Peyer's patch (tissue), 4 donors: ENCODE results near the gene PJA2. TPM values are rescaled to one million over a fixed set of nuclear protein-coding genes. Genes with fewer than 3 reads are reported as not detected.

Experiments
- DNase-seq, 3 donors: peaks; one replicate each; pipeline ENCODE4 v3.0.0-alpha.2; 2017 to 2019
- H3K27ac ChIP-seq, 4 donors: fragments of 200-600 bp; sonication (generic); one replicate each; pipeline ENCODE4 v1.5.1; 2016 to 2019
- H3K27me3 ChIP-seq, 2 donors: fragments of 200-600 bp; sonication (generic); one replicate each; pipeline ENCODE4 v1.5.1; 2019
- H3K36me3 ChIP-seq, 3 donors: fragments of 200-600 bp; sonication (generic); one replicate each; pipeline ENCODE4 v1.5.1; 2016 to 2019
- H3K4me1 ChIP-seq, 4 donors: fragments of 200-600 bp; sonication (generic); one replicate each; pipeline ENCODE4 v1.5.1; 2016 to 2019
- H3K4me3 ChIP-seq, 4 donors: fragments of 200-600 bp; sonication (generic); 1 replicate in 3 of 4; 2 replicates in 1 of 4; pipeline ENCODE4 v1.5.1; 2016 to 2019; ENCODE audit warnings: mild to moderate bottlenecking in 1 of 4
- H3K9me3 ChIP-seq, 4 donors: fragments of 200-600 bp; sonication (generic); one replicate each; pipeline ENCODE4 v1.5.1; 2016 to 2019; ENCODE audit warnings: mild to moderate bottlenecking in 1 of 4
- CTCF ChIP-seq, 6 experiments: fragments of 450-650 bp in 4 of 6; fragments of 200-600 bp in 2 of 6; sonication (generic) in 1 of 6; IDR thresholded peaks; one replicate each; pipeline ENCODE4 v1.5.1; 2017 to 2019; ENCODE audit warnings: antibody characterized with exemption in 6 of 6, mild to moderate bottlenecking in 3 of 6, moderate library complexity in 1 of 6
- POLR2A ChIP-seq, 2 donors: fragments of 450-650 bp; IDR thresholded peaks; one replicate each; pipeline ENCODE4 v1.5.1; 2017; ENCODE audit warnings: antibody characterized with exemption in 2 of 2, mild to moderate bottlenecking in 2 of 2, moderate library complexity in 2 of 2
- total RNA-seq, 4 donors: library from RNA; depleted of rRNA; stranded (reverse); fragments of >200 nt; gene quantifications; one replicate each; pipeline ENCODE4 v1.1.0, GENCODE V29; 2016

The PJA2 gene, protein sequence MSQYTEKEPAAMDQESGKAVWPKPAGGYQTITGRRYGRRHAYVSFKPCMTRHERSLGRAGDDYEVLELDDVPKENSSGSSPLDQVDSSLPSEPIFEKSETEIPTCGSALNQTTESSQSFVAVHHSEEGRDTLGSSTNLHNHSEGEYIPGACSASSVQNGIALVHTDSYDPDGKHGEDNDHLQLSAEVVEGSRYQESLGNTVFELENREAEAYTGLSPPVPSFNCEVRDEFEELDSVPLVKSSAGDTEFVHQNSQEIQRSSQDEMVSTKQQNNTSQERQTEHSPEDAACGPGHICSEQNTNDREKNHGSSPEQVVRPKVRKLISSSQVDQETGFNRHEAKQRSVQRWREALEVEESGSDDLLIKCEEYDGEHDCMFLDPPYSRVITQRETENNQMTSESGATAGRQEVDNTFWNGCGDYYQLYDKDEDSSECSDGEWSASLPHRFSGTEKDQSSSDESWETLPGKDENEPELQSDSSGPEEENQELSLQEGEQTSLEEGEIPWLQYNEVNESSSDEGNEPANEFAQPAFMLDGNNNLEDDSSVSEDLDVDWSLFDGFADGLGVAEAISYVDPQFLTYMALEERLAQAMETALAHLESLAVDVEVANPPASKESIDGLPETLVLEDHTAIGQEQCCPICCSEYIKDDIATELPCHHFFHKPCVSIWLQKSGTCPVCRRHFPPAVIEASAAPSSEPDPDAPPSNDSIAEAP
- 10 to 100 TPM; 40.6 to 68.5 (median 51.6) TPM for total RNA-seq

- Histone ChIP-seq H3K27ac (peak within 1 kb of the TSS; percentile 96 to 99 (median 98)), H3K27me3 (no peaks in the 10 kb centered on the region), H3K9me3 (no peaks in the 10 kb centered on the region), H3K4me1 (peaks cover 0 to 23% (median 5%) of the 10 kb centered on the region in 4 donors), H3K36me3 (no peaks in the 10 kb centered on the region), H3K4me3 (peak within 1 kb of the TSS; percentile 67 to 96 (median 86))
- DNase-seq: peak; percentile 95 to 99 (median 99)
- TF ChIP-seq POLR2A (IDR thresholded peaks at IDR 0.05) (peak; percentile 58 to 67), CTCF (IDR thresholded peaks at IDR 0.05) (peak; percentile 27 to 70 (median 53))
Measured at GRCh38 chr5:109409844-109410388, at the start of gene PJA2. PJA2 (minus strand) TSS chr5:109409974; CDS start chr5:109383433, 26,541 bp downstream.

DNA sequence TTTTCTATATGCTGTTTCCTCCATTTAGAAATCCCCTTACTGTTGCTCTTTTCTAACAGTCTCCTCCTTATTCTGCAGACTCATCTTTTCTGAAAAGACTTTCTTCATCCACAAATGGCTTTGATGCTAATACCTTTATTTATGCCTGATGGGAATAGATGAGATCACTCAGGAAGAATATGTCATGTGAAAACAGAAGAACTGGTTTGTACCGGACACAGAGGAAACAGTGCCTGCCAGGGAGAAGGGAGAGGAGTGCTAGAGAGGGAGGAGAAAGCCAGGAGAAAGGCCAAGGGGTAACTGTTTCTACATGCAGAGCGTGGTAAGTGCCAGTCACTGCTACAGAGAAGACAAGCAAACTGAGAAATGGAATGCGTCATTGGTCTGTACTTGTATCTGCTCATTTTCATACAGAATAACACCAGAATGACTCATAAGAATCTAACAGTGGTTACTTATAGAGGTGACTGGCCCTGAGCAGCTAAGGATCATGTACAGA lies 45.9 kb upstream of the PJA2 start:
- TF ChIP-seq POLR2A (IDR thresholded peaks at IDR 0.05): no peak
- TF ChIP-seq CTCF (IDR thresholded peaks at IDR 0.05): no peak
- H3K4me3 ChIP-seq: no peak overlapping the region
- no peaks in the 10 kb centered on the region for H3K9me3 ChIP-seq
- H3K36me3 ChIP-seq: no peaks in the 10 kb centered on the region
- H3K27me3 ChIP-seq: no peaks in the 10 kb centered on the region
- H3K27ac ChIP-seq: peak overlapping the region in 1 of 4 donors; percentile 0
- DNase-seq: no peak
- no peaks in the 10 kb centered on the region for H3K4me1 ChIP-seq

DNA sequence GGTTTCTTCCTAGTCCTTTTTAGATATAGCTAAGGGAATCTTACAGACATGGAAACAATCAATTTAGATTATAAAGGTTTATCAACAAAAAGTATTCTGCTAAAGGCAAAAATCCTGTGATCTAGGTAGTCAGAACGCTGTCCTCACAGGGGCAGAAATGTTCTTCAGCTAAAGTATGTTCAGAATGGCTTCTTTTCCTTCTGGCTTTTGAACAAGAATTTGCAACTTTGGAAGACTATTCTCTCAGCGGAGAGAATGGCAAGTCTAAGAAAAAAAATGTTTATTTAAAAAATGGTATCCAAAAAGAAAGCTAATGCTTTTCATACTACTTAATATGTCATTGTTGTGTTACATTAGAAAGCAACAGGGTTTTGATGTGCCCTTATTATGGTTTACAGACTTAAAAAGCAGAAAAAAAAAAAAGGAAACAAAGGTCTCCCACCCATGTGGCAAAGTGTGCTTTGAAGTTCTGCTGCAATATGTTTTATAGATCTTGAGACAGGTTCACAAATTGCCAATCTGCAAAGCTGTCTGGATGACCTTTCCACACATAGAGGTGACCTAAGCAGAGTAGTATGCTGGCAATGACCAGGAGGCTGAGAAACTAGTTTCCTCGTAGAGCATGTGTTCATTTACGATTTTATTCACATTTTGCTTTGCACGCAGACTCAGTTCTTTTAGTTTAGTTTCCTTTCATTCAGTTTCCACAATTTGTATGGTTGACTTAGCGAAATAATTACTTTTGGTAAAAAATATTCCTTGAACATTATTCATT lies 45.1 kb upstream of the PJA2 start:
- DNase-seq: no peak
- H3K27me3 ChIP-seq: no peaks in the 10 kb centered on the region
- H3K27ac ChIP-seq: peak overlapping the region in 1 of 4 donors; percentile 0
- no peak overlapping the region for H3K4me3 ChIP-seq
- H3K36me3 ChIP-seq: no peaks in the 10 kb centered on the region
- TF ChIP-seq CTCF (IDR thresholded peaks at IDR 0.05) (no peak), POLR2A (IDR thresholded peaks at IDR 0.05) (no peak)
- no peaks in the 10 kb centered on the region for H3K9me3 ChIP-seq
- no peaks in the 10 kb centered on the region for H3K4me1 ChIP-seq

- H3K27ac ChIP-seq: no peak overlapping the region
- H3K27me3 ChIP-seq: no peaks in the 10 kb centered on the region
- H3K36me3 ChIP-seq: no peaks in the 10 kb centered on the region
- no peaks in the 10 kb centered on the region for H3K9me3 ChIP-seq
- H3K4me3 ChIP-seq: no peak overlapping the region
- TF ChIP-seq CTCF (IDR thresholded peaks at IDR 0.05) (no peak), POLR2A (IDR thresholded peaks at IDR 0.05) (no peak)
- no peaks in the 10 kb centered on the region for H3K4me1 ChIP-seq
- DNase-seq: no peak
Measured at GRCh38 chr5:109453251-109453650, 43.5 kb upstream of the PJA2 start.

DNA sequence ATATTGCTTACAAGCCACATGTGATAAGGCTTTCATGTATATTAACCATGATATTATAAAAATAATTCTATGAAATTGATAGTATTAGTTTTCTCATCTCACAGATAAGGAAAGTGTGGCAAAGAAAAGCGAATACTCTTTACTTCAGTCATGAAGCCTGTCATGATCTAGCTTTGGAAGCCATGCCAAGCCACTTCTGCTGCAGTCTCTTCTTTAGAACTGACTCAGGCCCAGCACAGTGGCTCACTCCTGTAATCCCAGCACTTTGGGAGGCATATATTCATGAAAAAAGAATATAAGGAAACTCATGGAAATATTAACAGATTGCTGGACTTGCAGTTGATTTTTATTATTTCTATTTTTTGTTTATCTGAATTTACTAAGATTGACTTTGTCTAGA lies 42.9 kb upstream of the PJA2 start:
- Histone ChIP-seq H3K36me3 (no peaks in the 10 kb centered on the region), H3K27me3 (no peaks in the 10 kb centered on the region), H3K4me1 (no peaks in the 10 kb centered on the region), H3K27ac (no peak overlapping the region), H3K9me3 (no peaks in the 10 kb centered on the region), H3K4me3 (no peak overlapping the region)
- no peak for DNase-seq
- TF ChIP-seq POLR2A (IDR thresholded peaks at IDR 0.05): no peak
- TF ChIP-seq CTCF (IDR thresholded peaks at IDR 0.05): no peak
